ENCODE measurements around the gene ADAM12.

The ADAM12 gene

GRCh38 chr10:125985557-125986240 is 402.6 kb downstream of the ADAM12 start:
- Histone ChIP-seq H3F3A (ENCODE audit: control insufficient read depth, insufficient read depth) (no peaks in the 10 kb centered on the region), H4K20me1 (ENCODE audit: control insufficient read depth, insufficient read depth, low read depth, low read length) (no peaks in the 10 kb centered on the region), H3K4me1 (ENCODE audit: control insufficient read depth, low read length) (no peaks in the 10 kb centered on the region), H3K4me3 (ENCODE audit: low read length) (no peak overlapping the region), H3K9me3 (ENCODE audit: control insufficient read depth, insufficient read depth, low read length) (no peaks in the 10 kb centered on the region), H3K9me2 (replicated peaks; ENCODE audit: control insufficient read depth, low read length) (no peaks in the 10 kb centered on the region), H3K27me3 (ENCODE audit: control insufficient read depth, low read length) (peaks cover 9% of the 10 kb centered on the region), H3K36me3 (ENCODE audit: control insufficient read depth, low read length) (no peaks in the 10 kb centered on the region), H3K79me2 (ENCODE audit: control insufficient read depth, low read length) (no peaks in the 10 kb centered on the region), H3K4me2 (ENCODE audit: low read length) (no peak overlapping the region), H3K27ac (ENCODE audit: low read depth, low read length) (no peak overlapping the region)
- TF ChIP-seq EZH2phosphoT487 (IDR thresholded peaks at IDR 0.05; ENCODE audit: borderline replicate concordance, low read length) (no peak), CTCF (IDR thresholded peaks at IDR 0.05; ENCODE audit: low read depth, low read length, poor library complexity, severe bottlenecking) (no peak)

- no peak overlapping the region for H3K4me2 ChIP-seq (ENCODE audit: low read length)
- H3K4me3 ChIP-seq (ENCODE audit: low read length), result no peak overlapping the region
- no peaks in the 10 kb centered on the region for H3K9me3 ChIP-seq (ENCODE audit: control insufficient read depth, insufficient read depth, low read length)
- H4K20me1 ChIP-seq (ENCODE audit: control insufficient read depth, insufficient read depth, low read depth, low read length), result no peaks in the 10 kb centered on the region
- H3K9me2 ChIP-seq (replicated peaks; ENCODE audit: control insufficient read depth, low read length), result no peaks in the 10 kb centered on the region
- H3F3A ChIP-seq (ENCODE audit: control insufficient read depth, insufficient read depth), result no peaks in the 10 kb centered on the region
- no peaks in the 10 kb centered on the region for H3K36me3 ChIP-seq (ENCODE audit: control insufficient read depth, low read length)
- TF ChIP-seq CTCF (IDR thresholded peaks at IDR 0.05; ENCODE audit: low read depth, low read length, poor library complexity, severe bottlenecking) (no peak), EZH2phosphoT487 (IDR thresholded peaks at IDR 0.05; ENCODE audit: borderline replicate concordance, low read length) (no peak)
- no peaks in the 10 kb centered on the region for H3K79me2 ChIP-seq (ENCODE audit: control insufficient read depth, low read length)
- no peaks in the 10 kb centered on the region for H3K4me1 ChIP-seq (ENCODE audit: control insufficient read depth, low read length)
- no peak overlapping the region for H3K27ac ChIP-seq (ENCODE audit: low read depth, low read length)
- H3K27me3 ChIP-seq (ENCODE audit: control insufficient read depth, low read length), result peaks cover 9% of the 10 kb centered on the region
Measured at GRCh38 chr10:125984865-125985495, 403.3 kb downstream of the ADAM12 start.

- Histone ChIP-seq H3F3A (ENCODE audit: control insufficient read depth, insufficient read depth) (no peaks in the 10 kb centered on the region), H3K4me1 (ENCODE audit: control insufficient read depth, low read length) (no peaks in the 10 kb centered on the region), H3K4me3 (ENCODE audit: low read length) (no peak overlapping the region), H3K4me2 (ENCODE audit: low read length) (no peak overlapping the region), H3K9me2 (replicated peaks; ENCODE audit: control insufficient read depth, low read length) (no peaks in the 10 kb centered on the region), H4K20me1 (ENCODE audit: control insufficient read depth, insufficient read depth, low read depth, low read length) (no peaks in the 10 kb centered on the region), H3K27me3 (ENCODE audit: control insufficient read depth, low read length) (peaks cover 9% of the 10 kb centered on the region), H3K36me3 (ENCODE audit: control insufficient read depth, low read length) (no peaks in the 10 kb centered on the region), H3K27ac (ENCODE audit: low read depth, low read length) (no peak overlapping the region), H3K9me3 (ENCODE audit: control insufficient read depth, insufficient read depth, low read length) (no peaks in the 10 kb centered on the region), H3K79me2 (ENCODE audit: control insufficient read depth, low read length) (no peaks in the 10 kb centered on the region)
- no peak for TF ChIP-seq CTCF (IDR thresholded peaks at IDR 0.05; ENCODE audit: low read depth, low read length, poor library complexity, severe bottlenecking)
- no peak for TF ChIP-seq EZH2phosphoT487 (IDR thresholded peaks at IDR 0.05; ENCODE audit: borderline replicate concordance, low read length)
Measured at GRCh38 chr10:125984346-125984745, 403.9 kb downstream of the ADAM12 start.

Measured in DOHH2 (cell line).